ENCODE results near the gene RBM39. TPM values are rescaled to one million over a fixed set of nuclear protein-coding genes. Genes with fewer than 3 reads are reported as not detected.

The RBM39 gene
- total and polyA plus RNA-seq, 2 of the 8 experiments (the other 6 are each of a cell fraction or from before 2014, with no cell fraction given), result 78.0 to 219 TPM

DNA sequence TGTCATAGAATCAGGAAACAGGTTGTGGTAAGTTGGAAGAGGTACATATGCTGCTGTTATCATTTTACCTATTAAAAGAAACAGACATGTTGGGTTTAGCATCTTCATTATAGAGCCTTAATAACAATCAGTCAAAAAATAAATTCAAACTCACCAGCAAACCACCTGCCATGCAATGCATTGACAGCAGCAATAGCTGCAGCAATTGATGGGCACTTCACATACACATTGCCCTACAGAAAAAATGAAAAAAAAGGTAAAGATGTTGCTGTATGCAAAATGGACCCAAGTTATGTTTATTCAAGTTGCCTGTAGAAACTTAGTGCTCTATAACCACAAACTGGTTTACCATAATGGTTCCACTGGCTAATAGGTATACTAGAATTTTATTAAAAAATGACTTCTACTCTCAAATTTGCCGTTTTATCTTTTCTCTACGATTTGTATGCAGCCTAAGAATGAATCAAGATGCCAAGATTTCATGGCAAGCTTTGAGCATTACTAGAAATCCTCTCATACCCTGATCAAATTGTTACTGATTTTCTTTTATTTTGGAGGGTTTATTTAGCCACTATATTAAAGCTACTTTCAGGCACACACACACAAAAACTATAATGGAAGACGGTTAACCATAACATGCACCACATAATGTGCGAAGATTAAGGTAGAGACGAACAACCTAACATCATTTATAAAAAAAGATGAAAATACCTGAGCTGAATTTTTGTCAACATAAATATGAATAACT, 37.4 kb downstream of the RBM39 start:
- 96% methylated on average over 5 of the region's 5 CpGs; no CpG with 5 or more reads in 1 of the 2 experiments for WGBS, 2 experiments (ENCODE audit: extremely low coverage in 1 of 2, insufficient coverage in 1 of 2, insufficient read length in 1 of 2, insufficient replicate concordance in 2 of 2, low coverage in 1 of 2, low lambda C conversion rate in 2 of 2, missing lambda C conversion rate in 1 of 2)
- H3K23me2 ChIP-seq (ENCODE audit: low read depth, low read length), result 0 out of 2 replicates have a peak, but pooled peaks cover 3% of the 10 kb centered on the region
- TF ChIP-seq JUND (IDR thresholded peaks at IDR 0.05; ENCODE audit: low read length), result no peak
- TF ChIP-seq EGR1 (IDR thresholded peaks at IDR 0.05; ENCODE audit: borderline replicate concordance, low read depth, low read length), result no peak
- no peak for TF ChIP-seq RXRA (IDR thresholded peaks at IDR 0.05; ENCODE audit: insufficient read depth, low read depth, low read length)
- TF ChIP-seq PHF8 (conservative IDR thresholded peaks at IDR 0.05; ENCODE audit: low read depth, low read length), result no peak
- TF ChIP-seq, protein P1, sequence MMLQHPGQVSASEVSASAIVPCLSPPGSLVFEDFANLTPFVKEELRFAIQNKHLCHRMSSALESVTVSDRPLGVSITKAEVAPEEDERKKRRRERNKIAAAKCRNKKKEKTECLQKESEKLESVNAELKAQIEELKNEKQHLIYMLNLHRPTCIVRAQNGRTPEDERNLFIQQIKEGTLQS (IDR thresholded peaks at IDR 0.05; ENCODE audit: insufficient read depth, low read depth, low read length), result no peak
- TF ChIP-seq TAF7 (optimal IDR thresholded peaks at IDR 0.05; ENCODE audit: borderline replicate concordance, low read depth, low read length), result no peak
- TF ChIP-seq FOSL1 (IDR thresholded peaks at IDR 0.05; ENCODE audit: insufficient read depth, low read depth, low read length), result no peak
- TF ChIP-seq SIX5 (IDR thresholded peaks at IDR 0.05; ENCODE audit: low read depth, low read length), result no peak
- TF ChIP-seq KDM1A (IDR thresholded peaks at IDR 0.05; ENCODE audit: borderline replicate concordance, low read length), result no peak
- no peak for TF ChIP-seq CHD2 (IDR thresholded peaks at IDR 0.05; ENCODE audit: low read length)
- no peak for TF ChIP-seq RAD21 (IDR thresholded peaks at IDR 0.05 in 1 of 2, conservative IDR thresholded peaks at IDR 0.05 in 1 of 2; ENCODE audit: low read depth in 2 of 2, low read length in 2 of 2)

More for the DNA sequence above, 37.4 kb downstream of the RBM39 start:
- Histone ChIP-seq H3K27ac (ENCODE audit: low read depth, low read length) (no peak overlapping the region), H3K4ac (replicated peaks; ENCODE audit: insufficient read length, low read depth, low read length) (no peak overlapping the region), H3K79me2 (ENCODE audit: control insufficient read depth in 1 of 2, insufficient read depth in 2 of 2, low read length in 2 of 2) (peaks cover 0 to 15% of the 10 kb centered on the region in 2 experiments; a peak in 2 of 4 replicates), H3K4me2 (ENCODE audit: insufficient read depth in 1 of 2, low read depth in 2 of 2, low read length in 2 of 2) (no peak overlapping the region), H4K20me1 (replicated peaks in 1 of 2; ENCODE audit: control insufficient read depth in 1 of 2, insufficient read depth in 2 of 2, low read length in 2 of 2) (peaks cover 3 to 8% of the 10 kb centered on the region in 2 experiments), H3K23ac (ENCODE audit: insufficient read length) (no peak overlapping the region), H4K5ac (ENCODE audit: insufficient read length, low read depth, low read length) (no peak overlapping the region), H3K9me3 (ENCODE audit: insufficient read depth in 2 of 2, low read depth in 1 of 2, low read length in 1 of 2) (no peaks in the 10 kb centered on the region), H3K4me1 (replicated peaks in 1 of 4; ENCODE audit: control insufficient read depth in 3 of 4, insufficient read depth in 4 of 4, low read length in 3 of 4) (peaks cover 0 to 2% (median 0%) of the 10 kb centered on the region in 4 experiments; a peak in 1 of 7 replicates), H3K36me3 (ENCODE audit: control insufficient read depth in 2 of 4, insufficient read depth in 4 of 4, low read length in 3 of 4) (peaks cover 18 to 78% (median 50%) of the 10 kb centered on the region in 4 experiments), H3K56ac (replicated peaks; ENCODE audit: insufficient read length, low read depth, low read length) (no peak overlapping the region), H3K14ac (ENCODE audit: insufficient read length) (no peak overlapping the region), H4K91ac (replicated peaks; ENCODE audit: insufficient read length, low read length) (no peak overlapping the region), H2BK12ac (ENCODE audit: low read depth, low read length) (no peak overlapping the region), H3K4me3 (ENCODE audit: extremely low read depth in 1 of 4, insufficient read depth in 2 of 4, low read depth in 3 of 4, low read length in 4 of 4) (no peak overlapping the region), H4K8ac (ENCODE audit: extremely low read depth, insufficient read depth, low read length) (no peak overlapping the region; the same call in 1 of the 2 replicates), H3K27me3 (replicated peaks in 1 of 4; ENCODE audit: control insufficient read depth in 3 of 4, extremely low read depth in 1 of 4, insufficient read depth in 3 of 4, low read length in 3 of 4) (no peaks in the 10 kb centered on the region), H2BK15ac (ENCODE audit: low read length) (no peak overlapping the region), H2BK120ac (replicated peaks; ENCODE audit: low read depth, low read length) (no peak overlapping the region), H2BK5ac (ENCODE audit: low read depth, low read length) (no peak overlapping the region), H2AK5ac (ENCODE audit: low read depth, low read length) (no peak overlapping the region), H2BK20ac (ENCODE audit: low read length) (no peak overlapping the region), H3K18ac (ENCODE audit: extremely low read depth, low read length) (no peak overlapping the region), H3K9ac (replicated peaks in 1 of 4; ENCODE audit: extremely low read depth in 1 of 4, low read depth in 3 of 4, low read length in 3 of 4) (no peak overlapping the region), H2AFZ (ENCODE audit: low read length) (no peak overlapping the region), H3K79me1 (ENCODE audit: low read depth, low read length) (no peaks in the 10 kb centered on the region)
- no peak for FAIRE-seq
- DNase-seq (ENCODE audit: low read depth in 1 of 2, low spot score in 2 of 2), result no peak
- ChIA-PET POLR2A (ENCODE audit: partially characterized antibody) (interaction anchor here (1.1 to 40.1 kb wide), 3 partner anchors 9 to 174 kb away, joined by 3 to 2341 read pairs (median 4); partner anchors contain the start of gene RBM39), CTCF (ENCODE audit: partially characterized antibody) (interaction anchor here (0.9 kb wide), 1 partner anchor 193 kb away, joined by 4 read pairs; no protein-coding TSS in a partner anchor)
